Measurements from ENCODE around the gene DCN.

DNA sequence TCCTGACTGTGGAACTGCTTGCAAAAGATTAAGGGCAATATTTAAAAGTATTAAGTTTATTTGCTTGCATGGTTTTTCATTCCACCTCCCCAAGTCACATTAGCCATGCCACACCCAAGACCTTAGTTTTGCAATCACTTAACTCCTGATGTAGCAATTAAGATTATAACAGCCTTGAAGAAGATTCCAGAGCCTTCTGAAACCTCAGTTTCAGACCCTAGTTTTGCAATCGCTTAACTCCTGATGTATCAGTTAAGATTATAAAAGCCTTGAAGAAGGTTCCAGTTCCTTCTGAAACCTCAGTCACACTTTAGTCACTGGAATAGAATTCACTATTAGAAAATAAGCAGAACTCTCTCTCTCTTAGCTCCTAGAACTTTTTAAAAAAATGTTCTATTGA, 42.7 kb upstream of the DCN start:
- TF ChIP-seq, protein P1, sequence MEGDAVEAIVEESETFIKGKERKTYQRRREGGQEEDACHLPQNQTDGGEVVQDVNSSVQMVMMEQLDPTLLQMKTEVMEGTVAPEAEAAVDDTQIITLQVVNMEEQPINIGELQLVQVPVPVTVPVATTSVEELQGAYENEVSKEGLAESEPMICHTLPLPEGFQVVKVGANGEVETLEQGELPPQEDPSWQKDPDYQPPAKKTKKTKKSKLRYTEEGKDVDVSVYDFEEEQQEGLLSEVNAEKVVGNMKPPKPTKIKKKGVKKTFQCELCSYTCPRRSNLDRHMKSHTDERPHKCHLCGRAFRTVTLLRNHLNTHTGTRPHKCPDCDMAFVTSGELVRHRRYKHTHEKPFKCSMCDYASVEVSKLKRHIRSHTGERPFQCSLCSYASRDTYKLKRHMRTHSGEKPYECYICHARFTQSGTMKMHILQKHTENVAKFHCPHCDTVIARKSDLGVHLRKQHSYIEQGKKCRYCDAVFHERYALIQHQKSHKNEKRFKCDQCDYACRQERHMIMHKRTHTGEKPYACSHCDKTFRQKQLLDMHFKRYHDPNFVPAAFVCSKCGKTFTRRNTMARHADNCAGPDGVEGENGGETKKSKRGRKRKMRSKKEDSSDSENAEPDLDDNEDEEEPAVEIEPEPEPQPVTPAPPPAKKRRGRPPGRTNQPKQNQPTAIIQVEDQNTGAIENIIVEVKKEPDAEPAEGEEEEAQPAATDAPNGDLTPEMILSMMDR (conservative IDR thresholded peaks at IDR 0.05; ENCODE audit: low read depth, low read length), result no peak
- TF ChIP-seq EZH2phosphoT487 (IDR thresholded peaks at IDR 0.05; ENCODE audit: borderline replicate concordance, low read length), result no peak
- TF ChIP-seq EZH2 (IDR thresholded peaks at IDR 0.05; ENCODE audit: low read length, unreplicated experiment), result no peak

Data from PC-3 (cell line).